ENCODE data around the gene RSPH6A. TPM values are rescaled to one million over a fixed set of nuclear protein-coding genes. Genes with fewer than 3 reads are reported as not detected.

RSPH6A gene
- polyA plus RNA-seq, 1 donor (not counting 4 experiments of a cell fraction or from before 2014, with no cell fraction given): not detected

DNA sequence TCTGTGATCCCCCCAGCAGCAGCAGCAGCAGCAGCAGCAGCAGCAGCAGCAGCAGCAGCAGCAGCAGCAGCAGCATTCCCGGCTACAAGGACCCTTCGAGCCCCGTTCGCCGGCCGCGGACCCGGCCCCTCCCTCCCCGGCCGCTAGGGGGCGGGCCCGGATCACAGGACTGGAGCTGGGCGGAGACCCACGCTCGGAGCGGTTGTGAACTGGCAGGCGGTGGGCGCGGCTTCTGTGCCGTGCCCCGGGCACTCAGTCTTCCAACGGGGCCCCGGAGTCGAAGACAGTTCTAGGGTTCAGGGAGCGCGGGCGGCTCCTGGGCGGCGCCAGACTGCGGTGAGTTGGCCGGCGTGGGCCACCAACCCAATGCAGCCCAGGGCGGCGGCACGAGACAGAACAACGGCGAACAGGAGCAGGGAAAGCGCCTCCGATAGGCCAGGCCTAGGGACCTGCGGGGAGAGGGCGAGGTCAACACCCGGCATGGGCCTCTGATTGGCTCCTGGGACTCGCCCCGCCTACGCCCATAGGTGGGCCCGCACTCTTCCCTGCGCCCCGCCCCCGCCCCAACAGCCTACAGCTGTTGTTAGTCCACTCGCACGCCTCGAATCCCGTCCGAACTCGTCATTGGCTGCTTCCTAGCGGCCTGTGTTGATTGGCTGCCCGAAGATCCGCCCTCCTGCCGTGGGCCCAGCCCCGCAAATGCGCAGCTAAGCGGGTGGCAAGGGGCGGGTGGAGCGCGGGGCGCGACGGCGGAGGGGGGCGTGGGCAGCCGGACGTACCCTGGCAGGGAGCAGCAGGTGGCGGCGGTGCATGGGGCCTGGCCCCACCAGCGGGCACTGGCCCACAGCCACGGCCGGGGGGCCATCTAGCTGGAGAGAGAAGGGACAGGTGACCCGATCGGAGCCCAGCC, 44.7 kb downstream of the RSPH6A start:
- Histone ChIP-seq H3K4me2 (ENCODE audit: control insufficient read depth, extremely low read depth, insufficient read depth, low read depth, low read length) (peak overlapping the region; percentile 98), H3K27me3 (ENCODE audit: control insufficient read depth, extremely low read depth, insufficient read depth, low read length) (no peaks in the 10 kb centered on the region), H3K27ac (ENCODE audit: control insufficient read depth, insufficient read depth, low read length) (peak overlapping the region; percentile 54), H4K20me1 (ENCODE audit: control insufficient read depth, extremely low read depth, insufficient read depth, low read length) (peaks cover 6% of the 10 kb centered on the region), H3K9me1 (ENCODE audit: control insufficient read depth, extremely low read depth, insufficient read depth, low read length) (no peaks in the 10 kb centered on the region), H3K79me2 (ENCODE audit: control insufficient read depth, insufficient read depth, low read length) (no peaks in the 10 kb centered on the region), H3K4me3 (ENCODE audit: control insufficient read depth in 2 of 3, extremely low read depth in 1 of 3, insufficient read depth in 2 of 3, low read depth in 1 of 3, low read length in 3 of 3) (peak overlapping the region; percentile 41 to 80 (median 73)), H2AFZ (ENCODE audit: control insufficient read depth, low read length) (peak overlapping the region; percentile 43), H3K9me3 (ENCODE audit: control insufficient read depth, low read depth, low read length) (no peaks in the 10 kb centered on the region), H3K36me3 (ENCODE audit: control insufficient read depth in 2 of 2, extremely low read depth in 1 of 2, insufficient read depth in 2 of 2, low read length in 2 of 2) (peaks cover 0 to 4% of the 10 kb centered on the region in 2 experiments), H3K4me1 (ENCODE audit: control insufficient read depth, extremely low read depth, insufficient read depth, low read length) (peaks cover 15% of the 10 kb centered on the region), H3K9ac (ENCODE audit: control insufficient read depth, extremely low read depth, insufficient read depth, low read length) (peak overlapping the region; percentile 72)
- FAIRE-seq (peak; percentile 70), DNase-seq (ENCODE audit: low read depth, low spot score) (peak; percentile 92)
- dilution Hi-C loops (cut with MboI; ENCODE audit: extremely low pct_ligation_motif_present, low sequenced_read_pairs): no loop called here
- TF ChIP-seq, protein P1, sequence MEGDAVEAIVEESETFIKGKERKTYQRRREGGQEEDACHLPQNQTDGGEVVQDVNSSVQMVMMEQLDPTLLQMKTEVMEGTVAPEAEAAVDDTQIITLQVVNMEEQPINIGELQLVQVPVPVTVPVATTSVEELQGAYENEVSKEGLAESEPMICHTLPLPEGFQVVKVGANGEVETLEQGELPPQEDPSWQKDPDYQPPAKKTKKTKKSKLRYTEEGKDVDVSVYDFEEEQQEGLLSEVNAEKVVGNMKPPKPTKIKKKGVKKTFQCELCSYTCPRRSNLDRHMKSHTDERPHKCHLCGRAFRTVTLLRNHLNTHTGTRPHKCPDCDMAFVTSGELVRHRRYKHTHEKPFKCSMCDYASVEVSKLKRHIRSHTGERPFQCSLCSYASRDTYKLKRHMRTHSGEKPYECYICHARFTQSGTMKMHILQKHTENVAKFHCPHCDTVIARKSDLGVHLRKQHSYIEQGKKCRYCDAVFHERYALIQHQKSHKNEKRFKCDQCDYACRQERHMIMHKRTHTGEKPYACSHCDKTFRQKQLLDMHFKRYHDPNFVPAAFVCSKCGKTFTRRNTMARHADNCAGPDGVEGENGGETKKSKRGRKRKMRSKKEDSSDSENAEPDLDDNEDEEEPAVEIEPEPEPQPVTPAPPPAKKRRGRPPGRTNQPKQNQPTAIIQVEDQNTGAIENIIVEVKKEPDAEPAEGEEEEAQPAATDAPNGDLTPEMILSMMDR (optimal IDR thresholded peaks at IDR 0.05 in 1 of 3, IDR thresholded peaks at IDR 0.05 in 1 of 3, conservative IDR thresholded peaks at IDR 0.05 in 1 of 3; ENCODE audit: extremely low read depth in 1 of 3, insufficient read depth in 2 of 3, low read length in 3 of 3): peak; percentile 57 to 95 (median 74)
- no peak for TF ChIP-seq EZH2 (IDR thresholded peaks at IDR 0.05; ENCODE audit: low read length)

DNA sequence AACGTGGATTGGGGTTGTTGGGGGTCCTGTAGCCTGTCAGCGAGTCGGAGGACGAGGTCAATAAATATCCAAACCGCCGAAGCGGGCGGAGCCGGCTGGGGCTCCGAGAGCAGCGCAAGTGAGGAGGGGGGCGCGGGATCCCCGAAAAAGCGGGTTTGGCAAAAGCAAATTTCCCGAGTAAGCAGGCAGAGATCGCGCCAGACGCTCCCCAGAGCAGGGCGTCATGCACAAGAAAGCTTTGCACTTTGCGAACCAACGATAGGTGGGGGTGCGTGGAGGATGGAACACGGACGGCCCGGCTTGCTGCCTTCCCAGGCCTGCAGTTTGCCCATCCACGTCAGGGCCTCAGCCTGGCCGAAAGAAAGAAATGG, 45.3 kb downstream of the RSPH6A start:
- no peaks in the 10 kb centered on the region for H3K27me3 ChIP-seq (ENCODE audit: control insufficient read depth, extremely low read depth, insufficient read depth, low read length)
- H3K79me2 ChIP-seq (ENCODE audit: control insufficient read depth, insufficient read depth, low read length): no peaks in the 10 kb centered on the region
- no peaks in the 10 kb centered on the region for H3K9me3 ChIP-seq (ENCODE audit: control insufficient read depth, low read depth, low read length)
- no peaks in the 10 kb centered on the region for H3K9me1 ChIP-seq (ENCODE audit: control insufficient read depth, extremely low read depth, insufficient read depth, low read length)
- H2AFZ ChIP-seq (ENCODE audit: control insufficient read depth, low read length): no peak overlapping the region
- H3K4me1 ChIP-seq (ENCODE audit: control insufficient read depth, extremely low read depth, insufficient read depth, low read length): peaks cover 15% of the 10 kb centered on the region
- no peak for DNase-seq (ENCODE audit: low read depth, low spot score)
- no peak for FAIRE-seq
- peak overlapping the region; percentile 41 to 80 (median 73) for H3K4me3 ChIP-seq (ENCODE audit: control insufficient read depth in 2 of 3, extremely low read depth in 1 of 3, insufficient read depth in 2 of 3, low read depth in 1 of 3, low read length in 3 of 3)
- H3K9ac ChIP-seq (ENCODE audit: control insufficient read depth, extremely low read depth, insufficient read depth, low read length): peak overlapping the region; percentile 72
- H3K27ac ChIP-seq (ENCODE audit: control insufficient read depth, insufficient read depth, low read length): peak overlapping the region; percentile 49
- H4K20me1 ChIP-seq (ENCODE audit: control insufficient read depth, extremely low read depth, insufficient read depth, low read length): peaks cover 6% of the 10 kb centered on the region
- no peak for TF ChIP-seq EZH2 (IDR thresholded peaks at IDR 0.05; ENCODE audit: low read length)
- TF ChIP-seq, protein P1 (optimal IDR thresholded peaks at IDR 0.05 in 1 of 3, IDR thresholded peaks at IDR 0.05 in 1 of 3, conservative IDR thresholded peaks at IDR 0.05 in 1 of 3; ENCODE audit: extremely low read depth in 1 of 3, insufficient read depth in 2 of 3, low read length in 3 of 3): no peak
- peak overlapping the region; percentile 98 for H3K4me2 ChIP-seq (ENCODE audit: control insufficient read depth, extremely low read depth, insufficient read depth, low read depth, low read length)
- dilution Hi-C loops (cut with MboI; ENCODE audit: extremely low pct_ligation_motif_present, low sequenced_read_pairs): no loop called here
- peaks cover 0 to 4% of the 10 kb centered on the region in 2 experiments for H3K36me3 ChIP-seq (ENCODE audit: control insufficient read depth in 2 of 2, extremely low read depth in 1 of 2, insufficient read depth in 2 of 2, low read length in 2 of 2)

Data from keratinocyte (primary cell).